Measurements from ENCODE around the gene DPP6. TPM values are rescaled to one million over a fixed set of nuclear protein-coding genes. Genes with fewer than 3 reads are reported as not detected.

DPP6 gene
- total and polyA plus RNA-seq, 2 experiments from 2014 or later, result not detected

GRCh38 chr7:154202002-154202401, 149.8 kb downstream of the DPP6 start:
- Histone ChIP-seq H3K4me1 (ENCODE audit: insufficient read depth) (no peaks in the 10 kb centered on the region), H3K27ac (ENCODE audit: low read depth) (no peak overlapping the region), H3K36me3 (ENCODE audit: insufficient read depth) (0 out of 2 replicates have a peak, but pooled peaks cover 5% of the 10 kb centered on the region), H3K27me3 (ENCODE audit: insufficient read depth) (no peaks in the 10 kb centered on the region), H4K20me1 (replicated peaks; ENCODE audit: insufficient read depth) (no peaks in the 10 kb centered on the region), H3K9me2 (ENCODE audit: insufficient read depth) (no peaks in the 10 kb centered on the region), H3K79me2 (replicated peaks; ENCODE audit: insufficient read depth) (no peaks in the 10 kb centered on the region), H3K4me2 (no peak overlapping the region), H2AFZ (no peak overlapping the region), H3F3A (replicated peaks; ENCODE audit: low read depth) (no peaks in the 10 kb centered on the region), H3K4me3 (no peak overlapping the region)
- Mint-ChIP-seq H3K4me3 (no peak overlapping the region), H3K27me3 (ENCODE audit: insufficient read depth, low read depth, poor library complexity) (peaks cover 6% of the 10 kb centered on the region), H3K36me3 (ENCODE audit: low read depth) (no peaks in the 10 kb centered on the region), H3K27ac (no peak overlapping the region), H3K4me1 (peaks cover 30% of the 10 kb centered on the region), H3K9me3 (no peaks in the 10 kb centered on the region)
- no peak; the same call in 2 of the 3 replicates for ATAC-seq
- no peak for TF ChIP-seq POLR2AphosphoS5 (IDR thresholded peaks at IDR 0.05; ENCODE audit: low read depth)
- no peak for TF ChIP-seq CREB1 (CRISPR knock-in tag; IDR thresholded peaks at IDR 0.05; ENCODE audit: low read depth)
- TF ChIP-seq REST (IDR thresholded peaks at IDR 0.05; ENCODE audit: unreplicated experiment), result no peak
- no peak for TF ChIP-seq JUNB (IDR thresholded peaks at IDR 0.05; ENCODE audit: unreplicated experiment)
- TF ChIP-seq ETS1 (IDR thresholded peaks at IDR 0.05), result no peak
- no peak for TF ChIP-seq EZH2 (IDR thresholded peaks at IDR 0.05; ENCODE audit: low read depth, unreplicated experiment)
- TF ChIP-seq ZNF114 (CRISPR knock-in tag; IDR thresholded peaks at IDR 0.05), result no peak
- DNase-seq (ENCODE audit: low spot score), result no peak

GRCh38 chr7:154204046-154204445, 151.8 kb downstream of the DPP6 start:
- H3K36me3 Mint-ChIP-seq (ENCODE audit: low read depth), result no peaks in the 10 kb centered on the region
- no peak for TF ChIP-seq ZNF331 (CRISPR knock-in tag; IDR thresholded peaks at IDR 0.05; ENCODE audit: low read depth)
- ATAC-seq, result no peak

More at GRCh38 chr7:154204046-154204445, 151.8 kb downstream of the DPP6 start:
- Histone ChIP-seq H3K4me3 (no peak overlapping the region), H3F3A (replicated peaks; ENCODE audit: low read depth) (no peaks in the 10 kb centered on the region), H3K27ac (ENCODE audit: low read depth) (no peak overlapping the region), H3K9me2 (ENCODE audit: insufficient read depth) (no peaks in the 10 kb centered on the region), H2AFZ (no peak overlapping the region), H4K20me1 (replicated peaks; ENCODE audit: insufficient read depth) (no peaks in the 10 kb centered on the region), H3K36me3 (ENCODE audit: insufficient read depth) (peaks cover 5% of the 10 kb centered on the region; the same call in 1 of the 2 replicates), H3K4me1 (ENCODE audit: insufficient read depth) (no peaks in the 10 kb centered on the region), H3K27me3 (ENCODE audit: insufficient read depth) (no peaks in the 10 kb centered on the region), H3K79me2 (replicated peaks; ENCODE audit: insufficient read depth) (no peaks in the 10 kb centered on the region), H3K4me2 (no peak overlapping the region)
- no peak overlapping the region for H3K27ac Mint-ChIP-seq
- DNase-seq (ENCODE audit: low spot score), result no peak
- H3K9me3 Mint-ChIP-seq, result no peaks in the 10 kb centered on the region
- peaks cover 23% of the 10 kb centered on the region for H3K4me1 Mint-ChIP-seq
- peaks cover 4% of the 10 kb centered on the region for H3K27me3 Mint-ChIP-seq (ENCODE audit: insufficient read depth, low read depth, poor library complexity)
- no peak overlapping the region for H3K4me3 Mint-ChIP-seq
